Sigmoid colon (tissue), 7 donors: ENCODE data around the gene NUP98. TPM values are rescaled to one million over a fixed set of nuclear protein-coding genes. Genes with fewer than 3 reads are reported as not detected.

ENCODE experiments used
- DNase-seq: peaks from one replicate; pipeline ENCODE4 v3.0.0-alpha.2; 2019
- H3K27ac ChIP-seq, 4 donors: fragments of 200-600 bp; sonication (generic); one replicate each; pipeline ENCODE4 v1.5.1; 2016 to 2019; ENCODE audit warnings: mild to moderate bottlenecking in 1 of 4
- H3K27me3 ChIP-seq, 3 donors: fragments of 200-600 bp; sonication (generic); one replicate each; pipeline ENCODE4 v1.5.1; 2019; ENCODE audit warnings: mild to moderate bottlenecking in 1 of 3
- H3K36me3 ChIP-seq, 4 donors: fragments of 200-600 bp; sonication (generic); one replicate each; pipeline ENCODE4 v1.5.1; 2016 to 2019
- H3K4me1 ChIP-seq, 4 donors: fragments of 200-600 bp; sonication (generic); one replicate each; pipeline ENCODE4 v1.5.1; 2017 to 2019
- H3K4me3 ChIP-seq, 4 donors: fragments of 200-600 bp; sonication (generic); one replicate each; pipeline ENCODE4 v1.5.1; 2017 to 2019; ENCODE audit warnings: mild to moderate bottlenecking in 2 of 4, moderate library complexity in 1 of 4
- H3K9me3 ChIP-seq, 4 donors: fragments of 200-600 bp in 3 of 4; sonication (generic) in 3 of 4; one replicate each; pipeline versions ENCODE4 v1.5.1 to v1.6.1; 2013 to 2019
- EP300 ChIP-seq, 4 donors: sonication (generic); formaldehyde crosslinking; IDR thresholded peaks; one replicate each; pipeline ENCODE4 v1.6.1; 2017; ENCODE audit warnings: antibody characterized with exemption in 4 of 4
- POLR2A ChIP-seq, 2 donors: fragments of 450-650 bp; IDR thresholded peaks; one replicate each; pipeline ENCODE4 v1.6.1; 2016; ENCODE audit warnings: antibody characterized with exemption in 2 of 2, mild to moderate bottlenecking in 2 of 2, moderate library complexity in 2 of 2
- POLR2AphosphoS5 ChIP-seq, 4 donors: sonication (generic); formaldehyde crosslinking; IDR thresholded peaks; one replicate each; pipeline ENCODE4 v1.6.1; 2017; ENCODE audit warnings: antibody characterized with exemption in 4 of 4
- WGBS, 2 donors: extraction: QIAGEN DNeasy Blood & Tissue Kit; methylation state at CpG; one replicate each; pipeline ENCODE4 v1.1.7; 2013; 5-methylcytosine and 5-hydroxymethylcytosine counted together
- intact Hi-C: fragments of 100-400 bp; cut with DNase I; formaldehyde crosslinking; loops from one replicate; pipeline ENCODE4 v1.15.1; 2023
- polyA plus RNA-seq, 3 donors: library from polyadenylated mRNA; stranded (reverse); fragments of 200-250 nt; gene quantifications; one replicate each; pipeline ENCODE4 v1.2.3, GENCODE V29; 2013
- total RNA-seq, 4 donors: library from RNA; depleted of rRNA; stranded (reverse); fragments of >200 nt; gene quantifications; one replicate each; pipeline ENCODE4 v1.1.0, GENCODE V29; 2016
- TF ChIP-seq, protein P1 (sequence below), 4 experiments: fragments of 450-650 bp in 3 of 4; fragments of 200-600 bp in 1 of 4; IDR thresholded peaks; one replicate each; pipeline ENCODE4 v1.5.1; 2016 to 2019; ENCODE audit warnings: antibody characterized with exemption in 4 of 4, mild to moderate bottlenecking in 3 of 4, moderate library complexity in 2 of 4
- donor health status: healthy with polysubstance abuse.
- donor health status: Bipolar disorder and iron deficiency.
- donor health status: healthy.

NUP98 gene
- total and polyA plus RNA-seq, 7 donors: 14.4 to 158 (median 83.5) TPM

DNA sequence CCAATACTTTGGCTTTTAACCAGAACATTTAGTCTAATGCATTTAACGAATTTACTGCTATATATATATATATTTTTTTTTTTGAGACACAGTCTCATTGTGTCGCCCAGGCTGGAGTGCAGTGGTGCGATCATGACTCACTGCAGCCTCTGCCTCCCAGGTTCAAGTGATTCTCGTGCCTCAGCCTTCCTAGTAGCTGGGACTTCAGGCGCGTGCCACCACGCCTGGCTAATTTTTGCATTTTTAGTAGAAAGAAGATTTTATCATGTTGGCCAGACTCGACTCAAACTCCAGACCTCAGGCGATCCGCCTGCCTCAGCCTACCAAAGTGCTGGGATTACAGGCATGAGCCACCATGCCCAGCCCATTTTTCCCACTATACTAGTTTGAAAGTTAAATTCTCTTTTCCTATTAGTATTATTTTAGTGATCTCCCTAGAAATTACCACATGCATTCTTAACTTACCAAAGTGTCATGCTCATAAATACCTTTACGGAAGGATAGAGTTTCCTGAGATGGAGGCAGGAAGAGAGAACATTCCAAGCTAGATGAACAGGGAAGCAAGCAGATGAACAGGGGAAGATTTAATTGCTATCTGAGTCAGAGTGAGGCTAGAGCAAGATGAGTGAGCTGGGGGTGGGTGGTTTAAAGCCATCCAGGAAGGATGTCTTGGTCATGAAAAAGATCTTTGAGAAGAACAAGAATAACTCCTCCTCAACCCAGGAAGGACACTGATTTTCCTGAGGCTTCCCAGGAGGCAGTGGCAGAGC lies 6.6 kb upstream of the NUP98 start:
- H3K36me3 ChIP-seq: no peaks in the 10 kb centered on the region
- no peak overlapping the region for H3K27ac ChIP-seq
- WGBS, 2 donors: 94% methylated on average over 11 of the region's 11 CpGs
- H3K4me1 ChIP-seq: peaks cover 0 to 10% (median 6%) of the 10 kb centered on the region in 4 donors
- no peaks in the 10 kb centered on the region for H3K9me3 ChIP-seq
- H3K4me3 ChIP-seq: no peak overlapping the region
- TF ChIP-seq POLR2A (IDR thresholded peaks at IDR 0.05) (no peak), POLR2AphosphoS5 (IDR thresholded peaks at IDR 0.05) (no peak), EP300 (IDR thresholded peaks at IDR 0.05) (no peak)
- TF ChIP-seq, protein P1, sequence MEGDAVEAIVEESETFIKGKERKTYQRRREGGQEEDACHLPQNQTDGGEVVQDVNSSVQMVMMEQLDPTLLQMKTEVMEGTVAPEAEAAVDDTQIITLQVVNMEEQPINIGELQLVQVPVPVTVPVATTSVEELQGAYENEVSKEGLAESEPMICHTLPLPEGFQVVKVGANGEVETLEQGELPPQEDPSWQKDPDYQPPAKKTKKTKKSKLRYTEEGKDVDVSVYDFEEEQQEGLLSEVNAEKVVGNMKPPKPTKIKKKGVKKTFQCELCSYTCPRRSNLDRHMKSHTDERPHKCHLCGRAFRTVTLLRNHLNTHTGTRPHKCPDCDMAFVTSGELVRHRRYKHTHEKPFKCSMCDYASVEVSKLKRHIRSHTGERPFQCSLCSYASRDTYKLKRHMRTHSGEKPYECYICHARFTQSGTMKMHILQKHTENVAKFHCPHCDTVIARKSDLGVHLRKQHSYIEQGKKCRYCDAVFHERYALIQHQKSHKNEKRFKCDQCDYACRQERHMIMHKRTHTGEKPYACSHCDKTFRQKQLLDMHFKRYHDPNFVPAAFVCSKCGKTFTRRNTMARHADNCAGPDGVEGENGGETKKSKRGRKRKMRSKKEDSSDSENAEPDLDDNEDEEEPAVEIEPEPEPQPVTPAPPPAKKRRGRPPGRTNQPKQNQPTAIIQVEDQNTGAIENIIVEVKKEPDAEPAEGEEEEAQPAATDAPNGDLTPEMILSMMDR (IDR thresholded peaks at IDR 0.05): no peak
- intact Hi-C loops: no loop called here
- no peak for DNase-seq
- no peaks in the 10 kb centered on the region for H3K27me3 ChIP-seq

DNA sequence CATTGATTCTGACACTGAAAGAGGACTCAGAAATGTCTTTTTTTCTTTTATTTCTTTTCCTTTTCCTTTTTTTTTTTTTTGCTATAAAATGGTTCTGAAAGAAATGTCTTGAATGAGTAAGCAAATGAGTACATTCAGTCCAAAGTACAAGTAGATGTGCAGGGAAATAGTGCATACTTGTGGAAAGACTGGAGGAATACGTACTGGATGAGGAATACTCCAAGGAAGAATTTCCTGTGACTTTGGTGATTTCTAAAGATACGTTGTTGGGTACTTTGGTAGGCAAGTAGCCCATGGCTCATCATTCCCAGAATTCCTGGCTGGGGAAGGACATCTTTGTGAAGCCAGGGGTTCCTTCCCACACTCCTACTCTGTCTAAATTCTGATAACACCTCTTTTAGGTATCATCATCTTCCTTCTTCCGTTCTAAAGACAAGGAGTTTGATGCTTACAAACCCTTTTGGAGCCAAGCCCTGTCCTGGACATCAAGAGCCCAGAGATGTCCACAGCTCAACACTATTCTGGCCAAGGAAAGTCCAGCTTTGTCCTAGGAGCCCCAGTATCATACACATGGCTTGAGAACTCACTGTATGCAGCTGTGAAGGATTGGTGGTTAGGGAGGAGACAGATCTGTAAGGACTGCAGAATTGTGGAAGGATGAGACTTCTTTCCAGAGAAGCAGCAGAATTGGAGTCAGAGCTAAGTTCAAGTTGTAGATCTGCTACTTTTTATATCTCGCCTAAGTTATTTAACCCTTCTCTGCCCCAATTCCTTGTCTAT lies 4.8 kb upstream of the NUP98 start:
- Histone ChIP-seq H3K36me3 (no peaks in the 10 kb centered on the region), H3K4me3 (no peak overlapping the region), H3K27me3 (no peaks in the 10 kb centered on the region), H3K27ac (no peak overlapping the region), H3K4me1 (peaks cover 0 to 7% (median 6%) of the 10 kb centered on the region in 4 donors), H3K9me3 (no peaks in the 10 kb centered on the region)
- no peak for TF ChIP-seq EP300 (IDR thresholded peaks at IDR 0.05)
- no peak for TF ChIP-seq POLR2AphosphoS5 (IDR thresholded peaks at IDR 0.05)
- TF ChIP-seq, protein P1 (IDR thresholded peaks at IDR 0.05): no peak
- TF ChIP-seq POLR2A (IDR thresholded peaks at IDR 0.05): no peak
- intact Hi-C loops: no loop called here
- WGBS, 2 donors: 52 to 81% methylated on average over 4 of the region's 4 CpGs
- DNase-seq: no peak

DNA sequence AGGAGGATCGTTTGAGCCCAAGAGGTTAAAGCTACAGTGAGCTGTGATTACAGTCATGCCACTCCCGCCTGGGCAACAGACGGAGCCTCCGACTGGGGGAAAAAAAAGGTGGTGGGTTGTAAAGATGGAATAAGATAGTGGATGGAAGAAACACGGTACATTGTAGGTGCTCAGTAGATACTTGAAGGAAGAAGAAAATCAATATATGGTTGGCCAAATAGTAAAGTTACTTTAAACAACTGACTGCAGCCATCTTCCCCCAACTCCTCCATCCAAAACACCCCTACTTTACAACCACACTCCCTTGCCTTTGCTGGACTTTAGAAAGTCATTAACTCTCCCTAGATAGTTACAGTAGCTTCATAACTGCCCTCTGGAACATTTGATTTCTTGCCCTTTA lies 2.5 kb upstream of the NUP98 start:
- Histone ChIP-seq H3K4me1 (peaks cover 0 to 27% (median 25%) of the 10 kb centered on the region in 4 donors), H3K27ac (no peak overlapping the region), H3K36me3 (no peaks in the 10 kb centered on the region), H3K27me3 (no peaks in the 10 kb centered on the region), H3K4me3 (no peak overlapping the region), H3K9me3 (no peaks in the 10 kb centered on the region)
- DNase-seq: no peak
- TF ChIP-seq EP300 (IDR thresholded peaks at IDR 0.05): no peak
- TF ChIP-seq, protein P1 (IDR thresholded peaks at IDR 0.05): no peak
- no peak for TF ChIP-seq POLR2A (IDR thresholded peaks at IDR 0.05)
- TF ChIP-seq POLR2AphosphoS5 (IDR thresholded peaks at IDR 0.05): no peak
- 63 to 71% methylated on average over 5 of the region's 5 CpGs for WGBS, 2 donors
- intact Hi-C loops: loop anchor here (5.0 kb wide), 1 partner anchor 292 kb away; the partner anchor contains the start of gene RRM1

DNA sequence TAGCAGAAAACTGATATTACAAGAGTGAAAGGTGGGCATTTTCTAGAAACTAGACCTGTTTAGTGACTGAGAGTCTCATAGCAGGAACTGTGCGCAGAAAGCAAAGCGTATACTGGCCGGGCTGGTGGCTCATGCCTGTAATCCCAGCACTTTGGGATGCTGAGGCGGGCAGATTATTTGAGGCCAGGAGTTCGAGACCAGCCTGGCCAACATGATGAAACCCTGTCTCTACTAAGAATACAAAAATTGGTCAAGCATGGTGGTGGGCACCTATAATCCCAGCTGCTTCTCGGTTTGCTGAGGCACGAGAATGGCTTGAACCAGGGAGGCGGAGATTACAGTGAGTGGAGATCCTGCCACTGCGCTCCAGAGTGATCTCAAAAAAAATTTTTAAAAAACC lies 1.8 kb upstream of the NUP98 start:
- peaks cover 0 to 3% (median 0%) of the 10 kb centered on the region in 4 donors for H3K36me3 ChIP-seq
- peak; percentile 57 for DNase-seq
- intact Hi-C loops: loop anchor here (5.0 kb wide), 1 partner anchor 293 kb away; the partner anchor contains the start of gene RRM1
- H3K4me3 ChIP-seq: no peak overlapping the region
- TF ChIP-seq EP300 (IDR thresholded peaks at IDR 0.05): no peak
- no peak for TF ChIP-seq POLR2AphosphoS5 (IDR thresholded peaks at IDR 0.05)
- TF ChIP-seq, protein P1 (IDR thresholded peaks at IDR 0.05): no peak
- TF ChIP-seq POLR2A (IDR thresholded peaks at IDR 0.05): no peak
- H3K9me3 ChIP-seq: no peaks in the 10 kb centered on the region
- WGBS, 2 donors: 95 to 96% methylated on average over 9 of the region's 9 CpGs
- H3K27ac ChIP-seq: peak overlapping the region in 1 of 4 donors; percentile 13
- peaks cover 0 to 34% (median 32%) of the 10 kb centered on the region in 4 donors for H3K4me1 ChIP-seq
- no peaks in the 10 kb centered on the region for H3K27me3 ChIP-seq
